Right hindlimb (tissue), 1 donor: ENCODE data around the gene SCYL1.

Source experiments
- DNase-seq: peaks from one replicate; pipeline ENCODE4 v3.0.0-alpha.2; 2018

SCYL1 gene

GRCh38 chr11:65572356-65573051 lies 47.6 kb downstream of the SCYL1 start, which contains the start of gene FAM89B:
TSS of gene FAM89B (plus strand) at chr11:65572538. CDS start at chr11:65572670, 132 bp downstream.
- DNase-seq, result peak; percentile 96

GRCh38 chr11:65573391-65574079 lies 48.7 kb downstream of the SCYL1 start:
- peak; percentile 50 for DNase-seq

DNA sequence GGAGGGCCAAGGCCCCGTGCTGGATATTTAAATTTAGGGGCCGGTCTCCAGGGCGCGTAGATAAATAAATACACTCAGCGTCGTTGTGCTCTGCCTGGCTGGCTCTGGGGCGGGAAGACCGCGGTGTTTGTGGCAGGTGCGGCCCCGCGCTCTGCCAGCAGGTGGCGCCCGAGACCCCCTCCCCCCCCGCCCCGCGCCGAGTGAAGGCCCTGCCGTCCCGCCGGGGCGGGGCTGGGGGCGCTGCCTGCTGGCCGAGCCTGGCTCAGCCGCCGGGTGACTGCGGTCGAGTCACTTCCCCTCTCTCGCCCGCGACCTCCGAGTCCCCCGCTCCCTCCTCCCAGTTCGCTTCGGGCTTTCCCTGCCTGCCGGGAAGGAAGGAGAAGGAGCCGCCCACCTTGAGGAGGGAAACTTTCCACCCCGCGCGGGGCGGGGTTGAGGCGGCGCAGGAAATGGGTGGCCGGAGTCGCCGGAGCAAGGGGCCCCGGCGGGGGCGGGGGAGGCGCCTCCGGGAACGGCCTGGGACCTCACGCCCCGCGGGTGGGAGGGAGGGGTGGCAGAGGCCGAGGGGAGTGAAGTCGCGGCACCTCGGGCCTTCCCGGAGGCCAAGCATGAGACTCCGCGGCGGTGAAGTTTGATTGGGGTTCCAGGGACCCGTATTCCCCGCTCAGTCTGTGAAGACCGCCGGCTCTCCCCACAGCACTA lies 49.4 kb downstream of the SCYL1 start:
- DNase-seq, result peak; percentile 97

GRCh38 chr11:65574811-65575567 lies 50.1 kb downstream of the SCYL1 start:
- DNase-seq, result peak; percentile 43

DNA sequence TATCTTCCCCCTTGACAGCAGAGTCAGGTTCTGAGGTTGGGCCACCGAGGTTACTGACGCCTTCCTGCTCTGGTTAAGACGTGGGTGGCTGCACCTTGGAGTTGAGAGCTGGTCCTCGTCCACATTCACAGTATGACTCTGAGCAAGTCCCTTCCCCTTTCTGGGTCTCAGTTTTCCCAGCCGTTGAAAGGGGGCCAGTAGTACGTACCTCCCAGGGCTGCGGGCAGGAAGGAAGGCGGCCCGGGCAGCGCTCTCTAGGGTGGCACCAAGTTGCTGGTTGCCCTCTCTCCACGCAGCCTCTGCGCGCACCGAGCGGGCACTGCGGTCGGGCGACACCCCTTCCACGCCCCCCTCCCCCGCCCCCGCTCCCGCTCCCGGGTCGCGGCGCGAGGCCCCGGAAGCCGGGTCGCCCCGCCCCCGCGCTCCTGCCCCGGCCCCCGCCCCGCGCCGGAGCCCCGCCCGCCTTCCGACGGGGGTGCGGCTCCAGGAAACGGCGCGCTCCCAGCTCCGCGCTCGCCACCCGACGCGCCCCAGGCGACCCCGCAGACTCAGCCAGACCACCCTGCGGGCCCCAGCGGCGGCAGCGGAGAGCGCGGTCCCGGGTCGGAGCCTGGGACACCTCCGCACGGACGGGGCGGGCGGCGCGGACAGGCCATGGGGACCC lies 50.8 kb downstream of the SCYL1 start, which contains the start of gene EHBP1L1:
Gene EHBP1L1, plus strand, starts transcription at position 486 of the 664 bp plus-strand sequence. CDS start 250 bp downstream, outside the sequence.
- DNase-seq, result peak; percentile 81

DNA sequence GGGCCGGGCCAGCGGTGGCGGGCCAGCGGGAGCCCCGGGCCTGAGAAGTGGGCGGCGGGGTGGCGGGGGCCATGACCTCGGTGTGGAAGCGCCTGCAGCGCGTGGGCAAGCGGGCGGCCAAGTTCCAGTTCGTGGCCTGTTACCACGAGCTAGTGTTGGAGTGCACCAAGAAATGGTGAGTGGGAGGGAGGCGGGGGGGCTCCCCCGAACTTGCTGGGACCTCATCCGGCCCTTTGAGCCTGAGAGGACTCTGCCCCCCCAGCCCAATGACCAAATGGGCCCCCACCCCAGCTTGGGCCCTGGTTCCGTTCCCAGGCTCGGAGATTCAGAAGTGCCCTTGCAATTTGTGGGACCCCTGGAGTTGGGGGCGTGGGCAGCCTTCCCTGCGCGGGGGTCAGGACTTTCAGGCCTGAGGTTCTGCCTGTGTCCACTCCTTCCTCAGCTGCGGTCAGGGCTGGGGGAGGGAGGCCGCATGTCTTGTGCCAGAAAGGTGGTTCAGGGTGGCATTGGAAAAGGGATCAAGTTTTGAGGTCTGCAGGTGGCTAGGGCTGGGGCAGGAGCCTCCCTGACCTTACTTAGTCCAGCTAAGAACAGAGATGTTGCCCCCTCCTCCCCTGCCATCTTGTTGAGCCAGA lies 51.5 kb downstream of the SCYL1 start:
- DNase-seq, result no peak

GRCh38 chr11:65576867-65577755 lies 52.2 kb downstream of the SCYL1 start:
- peak; percentile 79 for DNase-seq

DNA sequence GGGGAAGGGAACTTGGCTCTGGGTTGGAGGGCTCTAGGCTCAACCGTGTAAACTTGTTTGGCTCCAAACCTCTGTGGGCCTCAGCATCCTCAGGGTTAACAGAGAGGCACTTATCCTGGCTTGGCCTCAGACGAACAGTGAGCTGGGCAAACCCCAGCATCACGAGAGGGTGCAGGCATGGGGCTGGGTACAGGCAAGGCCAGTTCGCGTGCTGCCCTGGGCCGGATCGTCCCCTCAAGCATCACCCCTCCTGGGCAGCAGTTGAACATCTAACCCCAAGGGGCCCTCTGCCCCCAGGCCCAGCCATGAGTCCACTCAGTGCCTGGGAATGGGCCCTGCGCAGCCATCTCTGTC lies 52.9 kb downstream of the SCYL1 start:
- no peak for DNase-seq

- DNase-seq, result no peak
Measured at GRCh38 chr11:65578134-65578533, 53.3 kb downstream of the SCYL1 start.

GRCh38 chr11:65578667-65579066 lies 53.8 kb downstream of the SCYL1 start:
- no peak for DNase-seq

GRCh38 chr11:65579291-65579690 lies 54.4 kb downstream of the SCYL1 start:
- no peak for DNase-seq

DNA sequence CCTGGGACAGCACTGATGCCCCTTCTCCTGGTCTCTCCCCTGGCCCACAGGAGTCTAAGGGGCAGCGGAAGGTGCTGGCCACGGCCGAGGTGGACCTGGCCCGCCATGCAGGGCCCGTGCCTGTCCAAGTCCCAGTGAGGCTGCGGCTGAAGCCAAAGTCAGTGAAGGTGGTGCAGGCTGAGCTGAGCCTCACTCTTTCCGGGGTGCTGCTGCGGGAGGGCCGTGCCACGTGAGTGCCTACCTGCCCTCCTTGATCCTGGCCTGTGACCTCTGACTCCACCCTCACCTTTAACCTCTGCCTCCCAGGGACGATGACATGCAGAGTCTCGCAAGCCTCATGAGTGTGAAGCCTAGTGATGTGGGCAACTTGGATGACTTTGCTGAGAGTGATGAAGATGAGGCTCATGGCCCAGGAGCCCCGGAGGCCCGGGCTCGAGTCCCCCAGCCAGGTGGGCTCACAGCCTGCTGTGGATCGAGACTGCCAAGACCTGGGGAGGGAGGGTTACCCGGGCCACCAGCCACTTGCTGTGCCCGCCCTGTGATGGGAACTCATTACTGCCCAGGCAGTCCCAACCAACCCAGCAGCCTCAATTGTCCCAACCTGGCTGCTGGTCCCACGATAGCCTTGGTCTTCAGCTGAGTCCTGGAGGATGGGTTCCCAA lies 55.3 kb downstream of the SCYL1 start:
- no peak for DNase-seq

GRCh38 chr11:65580756-65581155 lies 55.9 kb downstream of the SCYL1 start:
- DNase-seq, result no peak

- no peak for DNase-seq
Measured at GRCh38 chr11:65581928-65582327, 57.0 kb downstream of the SCYL1 start.

- DNase-seq, result no peak
Measured at GRCh38 chr11:65583589-65583988, 58.7 kb downstream of the SCYL1 start.

- no peak for DNase-seq
Measured at GRCh38 chr11:65584106-65584505, 59.2 kb downstream of the SCYL1 start.

GRCh38 chr11:65584723-65585171 lies 59.9 kb downstream of the SCYL1 start:
- no peak for DNase-seq

DNA sequence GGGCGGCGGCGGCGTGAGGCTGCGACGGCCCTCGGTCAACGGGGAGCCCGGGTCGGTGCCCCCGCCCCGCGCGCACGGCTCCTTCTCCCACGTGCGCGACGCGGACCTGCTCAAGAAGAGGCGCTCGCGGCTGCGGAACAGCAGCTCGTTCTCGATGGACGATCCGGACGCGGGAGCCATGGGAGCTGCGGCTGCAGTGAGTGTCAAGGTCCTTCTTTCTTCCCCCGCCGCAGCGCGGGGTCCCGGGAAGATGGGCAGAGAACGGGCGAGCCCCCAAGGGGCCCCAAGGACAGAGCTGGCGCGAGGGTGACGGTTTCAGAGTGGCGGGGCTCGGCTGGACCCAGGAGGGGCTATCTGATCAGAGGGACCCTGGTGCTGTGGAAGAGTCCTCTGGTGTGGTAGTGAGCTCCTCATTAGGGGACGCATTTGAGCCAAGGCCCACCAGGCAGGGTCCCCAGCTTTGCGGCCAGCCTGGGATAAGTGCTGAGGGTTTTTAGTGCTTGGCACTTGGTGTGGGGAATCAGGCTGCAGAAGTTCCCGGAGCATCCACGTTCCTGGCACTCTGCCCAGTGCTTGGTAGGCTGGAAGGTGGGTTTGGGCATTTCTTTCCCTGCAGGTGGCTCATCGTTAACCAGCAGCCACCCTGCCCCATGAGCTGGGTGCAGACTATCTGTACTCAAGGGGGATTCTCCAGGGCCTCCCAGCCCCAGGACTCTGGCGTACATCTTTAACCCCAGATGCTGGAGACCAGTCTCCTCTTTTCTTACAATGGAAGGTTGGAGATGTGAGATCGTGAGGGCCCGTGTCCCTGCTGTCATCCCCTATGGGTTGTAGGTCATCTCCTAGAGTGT lies 60.7 kb downstream of the SCYL1 start:
- DNase-seq, result no peak

DNA sequence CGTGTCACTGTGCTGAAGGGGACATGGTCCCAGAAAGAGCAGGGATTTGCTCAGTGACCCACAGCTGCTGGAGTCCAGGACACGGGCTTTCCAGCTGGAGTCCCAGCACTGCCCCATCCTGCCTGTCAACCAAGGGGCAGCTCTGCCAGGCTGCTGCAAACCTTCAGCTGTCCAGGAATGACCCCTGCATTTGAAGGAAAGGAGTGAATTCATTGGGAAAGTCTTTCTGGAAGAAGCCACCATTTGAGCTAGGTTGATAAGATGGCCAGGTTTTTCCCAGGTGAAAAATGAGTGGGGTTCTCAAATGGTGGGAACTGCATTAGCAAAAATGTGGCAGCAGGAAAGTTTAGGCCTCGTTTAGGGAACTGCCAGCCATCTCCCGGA lies 61.4 kb downstream of the SCYL1 start:
- no peak for DNase-seq
